ENCODE data around the gene SSH2. TPM values are rescaled to one million over a fixed set of nuclear protein-coding genes. Genes with fewer than 3 reads are reported as not detected.

The SSH2 gene
- total RNA-seq, 5 donors from 2014 or later (not counting 1 experiment from before 2014, with no cell fraction given): 76.2 to 115 (median 82.7) TPM

- CTCF ChIA-PET: interaction anchor here in 1 of 2 donors (1.0 to 1.5 kb wide), 3 partner anchors 7 to 68 kb away, joined by 3 to 4 read pairs (median 3); no protein-coding TSS in a partner anchor
- WGBS (ENCODE audit: insufficient coverage): 94% methylated on average over 5 of the region's 5 CpGs
- peaks cover 3 to 9% of the 10 kb centered on the region in 2 donors for H3K36me3 ChIP-seq (ENCODE audit: control insufficient read depth in 2 of 2, extremely low read depth in 1 of 2, insufficient read depth in 1 of 2, low read length in 1 of 2)
- peak overlapping the region; percentile 14 for H3K27ac ChIP-seq (ENCODE audit: low read length)
- no peak overlapping the region for H3K4me3 ChIP-seq (ENCODE audit: control insufficient read depth in 1 of 2, extremely low read depth in 1 of 2, low read length in 1 of 2)
- POLR2A ChIA-PET: no interaction called here
- H3K9me3 ChIP-seq: no peaks in the 10 kb centered on the region
- DNase-seq (no peak), ATAC-seq (replicated peaks in 1 of 4) (no peak)
- Mint-ChIP-seq H3K27ac (peak overlapping the region; percentile 84 to 85), H3K4me1 (peaks cover 73 to 85% (median 74%) of the 10 kb centered on the region in 3 donors), H3K36me3 (peaks cover 26% of the 10 kb centered on the region), H3K27me3 (no peaks in the 10 kb centered on the region), H3K9me3 (no peaks in the 10 kb centered on the region), H3K4me3 (no peak overlapping the region)
- H3K4me1 ChIP-seq (ENCODE audit: control insufficient read depth in 1 of 2, extremely low read depth in 1 of 2, insufficient read depth in 2 of 2, low read length in 2 of 2): peaks cover 17 to 22% of the 10 kb centered on the region in 2 experiments
- H3K27me3 ChIP-seq (replicated peaks in 1 of 2; ENCODE audit: control insufficient read depth in 2 of 2, extremely low read depth in 1 of 2, insufficient read depth in 2 of 2, low read length in 1 of 2): no peaks in the 10 kb centered on the region
Measured at GRCh38 chr17:29710891-29711418, 219.1 kb downstream of the SSH2 start.

- Mint-ChIP-seq H3K9me3 (no peaks in the 10 kb centered on the region), H3K36me3 (peaks cover 24% of the 10 kb centered on the region), H3K27ac (peak overlapping the region; percentile 84 to 85), H3K4me1 (peaks cover 72 to 85% (median 74%) of the 10 kb centered on the region in 3 donors), H3K4me3 (no peak overlapping the region), H3K27me3 (no peaks in the 10 kb centered on the region)
- peaks cover 3 to 9% of the 10 kb centered on the region in 2 donors for H3K36me3 ChIP-seq (ENCODE audit: control insufficient read depth in 2 of 2, extremely low read depth in 1 of 2, insufficient read depth in 1 of 2, low read length in 1 of 2)
- no peaks in the 10 kb centered on the region for H3K27me3 ChIP-seq (replicated peaks in 1 of 2; ENCODE audit: control insufficient read depth in 2 of 2, extremely low read depth in 1 of 2, insufficient read depth in 2 of 2, low read length in 1 of 2)
- no CpG with 5 or more reads among the region's 1 CpG for WGBS (ENCODE audit: insufficient coverage)
- peaks cover 20 to 26% of the 10 kb centered on the region in 2 experiments for H3K4me1 ChIP-seq (ENCODE audit: control insufficient read depth in 1 of 2, extremely low read depth in 1 of 2, insufficient read depth in 2 of 2, low read length in 2 of 2)
- ATAC-seq (replicated peaks in 1 of 4): no peak
- DNase-seq: no peak
- H3K27ac ChIP-seq (ENCODE audit: low read length): peak overlapping the region; percentile 14
- no peak overlapping the region for H3K4me3 ChIP-seq (ENCODE audit: control insufficient read depth in 1 of 2, extremely low read depth in 1 of 2, low read length in 1 of 2)
- POLR2A ChIA-PET: no interaction called here
- CTCF ChIA-PET: interaction anchor here in 1 of 2 donors (1.0 to 1.5 kb wide), 2 partner anchors 12 to 69 kb away, joined by 3 to 4 read pairs; no protein-coding TSS in a partner anchor
- H3K9me3 ChIP-seq: no peaks in the 10 kb centered on the region
Measured at GRCh38 chr17:29710520-29710884, 219.5 kb downstream of the SSH2 start.

GRCh38 chr17:29709866-29710519 is 220.0 kb downstream of the SSH2 start:
- CTCF ChIA-PET: interaction anchor here in 1 of 2 donors (1.1 to 1.5 kb wide), 2 partner anchors 52 to 69 kb away, joined by 3 read pairs; no protein-coding TSS in a partner anchor
- Histone ChIP-seq H3K4me3 (ENCODE audit: control insufficient read depth in 1 of 2, extremely low read depth in 1 of 2, low read length in 1 of 2) (no peak overlapping the region), H3K9me3 (no peaks in the 10 kb centered on the region), H3K4me1 (ENCODE audit: control insufficient read depth in 1 of 2, extremely low read depth in 1 of 2, insufficient read depth in 2 of 2, low read length in 2 of 2) (peaks cover 24 to 31% of the 10 kb centered on the region in 2 experiments), H3K36me3 (ENCODE audit: control insufficient read depth in 2 of 2, extremely low read depth in 1 of 2, insufficient read depth in 1 of 2, low read length in 1 of 2) (peaks cover 3 to 9% of the 10 kb centered on the region in 2 donors), H3K27me3 (replicated peaks in 1 of 2; ENCODE audit: control insufficient read depth in 2 of 2, extremely low read depth in 1 of 2, insufficient read depth in 2 of 2, low read length in 1 of 2) (no peaks in the 10 kb centered on the region), H3K27ac (ENCODE audit: low read length) (no peak overlapping the region)
- H3K4me3 Mint-ChIP-seq: no peak overlapping the region
- peaks cover 74 to 86% (median 75%) of the 10 kb centered on the region in 3 donors for H3K4me1 Mint-ChIP-seq
- no peaks in the 10 kb centered on the region for H3K9me3 Mint-ChIP-seq
- H3K27ac Mint-ChIP-seq: peak overlapping the region; percentile 84 to 85
- no peak for ATAC-seq (replicated peaks in 1 of 4)
- WGBS (ENCODE audit: insufficient coverage): no CpG with 5 or more reads among the region's 3 CpGs
- H3K27me3 Mint-ChIP-seq: no peaks in the 10 kb centered on the region
- no peak for DNase-seq
- POLR2A ChIA-PET: no interaction called here
- peaks cover 24% of the 10 kb centered on the region for H3K36me3 Mint-ChIP-seq

- H3K4me1 ChIP-seq (ENCODE audit: control insufficient read depth in 1 of 2, extremely low read depth in 1 of 2, insufficient read depth in 2 of 2, low read length in 2 of 2): peaks cover 35% of the 10 kb centered on the region in 2 experiments
- ATAC-seq (replicated peaks in 1 of 4): no peak
- POLR2A ChIA-PET: interaction anchor here (0.7 to 2.9 kb wide), 3 partner anchors 16 to 98 kb away, joined by 4 to 19 read pairs (median 4); no protein-coding TSS in a partner anchor
Measured at GRCh38 chr17:29707212-29707571, 222.8 kb downstream of the SSH2 start.

GRCh38 chr17:29706045-29706431 is 224.0 kb downstream of the SSH2 start:
- peak overlapping the region; percentile 91 to 98 for H3K27ac Mint-ChIP-seq
- H3K36me3 Mint-ChIP-seq: peaks cover 18% of the 10 kb centered on the region
- peaks cover 31 to 35% of the 10 kb centered on the region in 2 experiments for H3K4me1 ChIP-seq (ENCODE audit: control insufficient read depth in 1 of 2, extremely low read depth in 1 of 2, insufficient read depth in 2 of 2, low read length in 2 of 2)
- H3K27ac ChIP-seq (ENCODE audit: low read length): peak overlapping the region; percentile 96
- no peak for ATAC-seq (replicated peaks in 1 of 4)
- DNase-seq: no peak
- peak overlapping the region in 1 of 2 donors; percentile 30 for H3K4me3 ChIP-seq (ENCODE audit: control insufficient read depth in 1 of 2, extremely low read depth in 1 of 2, low read length in 1 of 2)
- H3K4me1 Mint-ChIP-seq: peaks cover 56 to 64% (median 56%) of the 10 kb centered on the region in 3 donors
- no peaks in the 10 kb centered on the region for H3K27me3 ChIP-seq (replicated peaks in 1 of 2; ENCODE audit: control insufficient read depth in 2 of 2, extremely low read depth in 1 of 2, insufficient read depth in 2 of 2, low read length in 1 of 2)
- ChIA-PET CTCF (interaction anchor here in 1 of 2 donors (0.8 to 2.3 kb wide), 6 partner anchors 15 to 224 kb away, joined by 3 to 7 read pairs (median 4); partner anchors contain the start of gene SSH2), POLR2A (interaction anchor here (0.5 to 2.9 kb wide), 4 partner anchors 17 to 259 kb away, joined by 3 to 19 read pairs (median 7); no protein-coding TSS in a partner anchor)
- H3K4me3 Mint-ChIP-seq: peak overlapping the region; percentile 83 to 84 (median 83)
- no peaks in the 10 kb centered on the region for H3K9me3 Mint-ChIP-seq
- no peaks in the 10 kb centered on the region for H3K27me3 Mint-ChIP-seq
- H3K9me3 ChIP-seq: no peaks in the 10 kb centered on the region
- peaks cover 7 to 28% of the 10 kb centered on the region in 2 donors for H3K36me3 ChIP-seq (ENCODE audit: control insufficient read depth in 2 of 2, extremely low read depth in 1 of 2, insufficient read depth in 1 of 2, low read length in 1 of 2)

More at GRCh38 chr17:29707212-29707571, 222.8 kb downstream of the SSH2 start:
- CTCF ChIA-PET: interaction anchor here in 1 of 2 donors (0.5 to 1.2 kb wide), 2 partner anchors 15 to 28 kb away, joined by 3 to 8 read pairs; no protein-coding TSS in a partner anchor
- H3K9me3 Mint-ChIP-seq: no peaks in the 10 kb centered on the region
- peaks cover 64 to 75% (median 67%) of the 10 kb centered on the region in 3 donors for H3K4me1 Mint-ChIP-seq
- no peak for DNase-seq
- Histone ChIP-seq H3K36me3 (ENCODE audit: control insufficient read depth in 2 of 2, extremely low read depth in 1 of 2, insufficient read depth in 1 of 2, low read length in 1 of 2) (peaks cover 3 to 19% of the 10 kb centered on the region in 2 donors), H3K9me3 (no peaks in the 10 kb centered on the region), H3K27me3 (replicated peaks in 1 of 2; ENCODE audit: control insufficient read depth in 2 of 2, extremely low read depth in 1 of 2, insufficient read depth in 2 of 2, low read length in 1 of 2) (no peaks in the 10 kb centered on the region), H3K4me3 (ENCODE audit: control insufficient read depth in 1 of 2, extremely low read depth in 1 of 2, low read length in 1 of 2) (peak overlapping the region in 1 of 2 donors; percentile 30), H3K27ac (ENCODE audit: low read length) (peak overlapping the region; percentile 96)
- no peaks in the 10 kb centered on the region for H3K27me3 Mint-ChIP-seq
- peak overlapping the region; percentile 91 to 98 for H3K27ac Mint-ChIP-seq
- peak overlapping the region; percentile 83 to 84 (median 83) for H3K4me3 Mint-ChIP-seq
- H3K36me3 Mint-ChIP-seq: peaks cover 22% of the 10 kb centered on the region

- Mint-ChIP-seq H3K36me3 (peaks cover 14% of the 10 kb centered on the region), H3K9me3 (no peaks in the 10 kb centered on the region), H3K27me3 (no peaks in the 10 kb centered on the region), H3K4me3 (peak overlapping the region; percentile 48 to 84 (median 56)), H3K4me1 (peaks cover 51 to 60% (median 51%) of the 10 kb centered on the region in 3 donors), H3K27ac (peak overlapping the region; percentile 91 to 98)
- 0% methylated on average over 3 of the region's 3 CpGs for WGBS (ENCODE audit: insufficient coverage)
- Histone ChIP-seq H3K9me3 (no peaks in the 10 kb centered on the region), H3K36me3 (ENCODE audit: control insufficient read depth in 2 of 2, extremely low read depth in 1 of 2, insufficient read depth in 1 of 2, low read length in 1 of 2) (peaks cover 7 to 24% of the 10 kb centered on the region in 2 donors), H3K27ac (ENCODE audit: low read length) (peak overlapping the region; percentile 96), H3K4me3 (ENCODE audit: control insufficient read depth in 1 of 2, extremely low read depth in 1 of 2, low read length in 1 of 2) (peak overlapping the region in 1 of 2 donors; percentile 8), H3K4me1 (ENCODE audit: control insufficient read depth in 1 of 2, extremely low read depth in 1 of 2, insufficient read depth in 2 of 2, low read length in 2 of 2) (peaks cover 31 to 35% of the 10 kb centered on the region in 2 experiments), H3K27me3 (replicated peaks in 1 of 2; ENCODE audit: control insufficient read depth in 2 of 2, extremely low read depth in 1 of 2, insufficient read depth in 2 of 2, low read length in 1 of 2) (no peaks in the 10 kb centered on the region)
- DNase-seq (peak in 1 of 35 experiments; percentile 45), ATAC-seq (replicated peaks in 1 of 4) (peak in 2 of 4 experiments; percentile 3 to 17)
- POLR2A ChIA-PET: interaction anchor here (0.6 to 2.9 kb wide), 5 partner anchors 17 to 58 kb away, joined by 3 to 19 read pairs (median 4); no protein-coding TSS in a partner anchor
- CTCF ChIA-PET: interaction anchor here (0.6 to 2.3 kb wide), 14 partner anchors 14 to 391 kb away, joined by 3 to 9 read pairs (median 3); partner anchors contain the start of gene SSH2 (in 1 of the 2)
Measured at GRCh38 chr17:29705386-29705785, 224.6 kb downstream of the SSH2 start.
